Adrenal gland (tissue), 5 donors: ENCODE measurements around the gene ZCCHC17.

ENCODE experiments used
- CTCF ChIP-seq, 6 experiments: fragments of 450-650 bp in 4 of 6; fragments of 200-600 bp in 2 of 6; sonication (generic) in 1 of 6; IDR thresholded peaks; 1 replicate in 5 of 6; 2 replicates in 1 of 6; pipeline versions ENCODE4 v1.5.1 to v1.8.0; 2016 to 2021; ENCODE audit warnings: antibody characterized with exemption in 6 of 6, mild to moderate bottlenecking in 2 of 6, moderate library complexity in 1 of 6
- POLR2A ChIP-seq, 2 donors: fragments of 450-650 bp; IDR thresholded peaks; one replicate each; pipeline ENCODE4 v1.6.1; 2017; ENCODE audit warnings: antibody characterized with exemption in 2 of 2, mild to moderate bottlenecking in 2 of 2, moderate library complexity in 1 of 2
- donor health status: DM: no; HTN: no; CAD: no.

- TF ChIP-seq CTCF (IDR thresholded peaks at IDR 0.05), result no peak
- TF ChIP-seq POLR2A (IDR thresholded peaks at IDR 0.05), result peak in 1 of 2 donors; percentile 39
Measured at GRCh38 chr1:31374511-31375196, 77.8 kb downstream of the ZCCHC17 start.
